GM23338 (cell line): ENCODE results near the gene DDIAS. TPM values are rescaled to one million over a fixed set of nuclear protein-coding genes. Genes with fewer than 3 reads are reported as not detected.

Experiments used
- ETS1 ChIP-seq: IDR thresholded peaks from 2 replicates; pipeline ENCODE4 v1.6.1; 2016; ENCODE audit warnings: antibody characterized with exemption
- POLR2AphosphoS5 ChIP-seq: IDR thresholded peaks from 2 replicates; pipeline ENCODE4 v1.6.1; 2016; ENCODE audit warnings: antibody characterized with exemption, low read depth
- STAT1 ChIP-seq: IDR thresholded peaks from one replicate; pipeline ENCODE4 v1.6.1; 2016; ENCODE audit warnings: antibody characterized with exemption; ENCODE audit not compliant: unreplicated experiment
- polyA plus RNA-seq: library from polyadenylated mRNA; unstranded; fragments of >200 nt; fragmentation: Nextera tagmentation; extraction: Ambion mirVana; gene quantifications from 2 replicates; pipeline ENCODE4 v1.2.1, GENCODE V29; 2016
- total RNA-seq: library from RNA; depleted of rRNA; stranded (reverse); fragments of >200 nt; shearing (Covaris generic); gene quantifications from 2 replicates; pipeline ENCODE4 v1.2.3, GENCODE V29; 2014
- TF ChIP-seq, protein P1 (sequence below): fragments of 250-450 bp; sonication (Bioruptor Pico); IDR thresholded peaks from 2 replicates; pipeline ENCODE4 v1.5.0; 2020; ENCODE audit warnings: mild to moderate bottlenecking, moderate library complexity
- TF ChIP-seq, protein P2 (sequence below): IDR thresholded peaks from one replicate; pipeline ENCODE4 v1.6.1; 2018; ENCODE audit warnings: antibody characterized with exemption; ENCODE audit not compliant: unreplicated experiment

Gene DDIAS
- total and polyA plus RNA-seq, 2 experiments from 2014 or later = 19.5 to 53.0 TPM

DNA sequence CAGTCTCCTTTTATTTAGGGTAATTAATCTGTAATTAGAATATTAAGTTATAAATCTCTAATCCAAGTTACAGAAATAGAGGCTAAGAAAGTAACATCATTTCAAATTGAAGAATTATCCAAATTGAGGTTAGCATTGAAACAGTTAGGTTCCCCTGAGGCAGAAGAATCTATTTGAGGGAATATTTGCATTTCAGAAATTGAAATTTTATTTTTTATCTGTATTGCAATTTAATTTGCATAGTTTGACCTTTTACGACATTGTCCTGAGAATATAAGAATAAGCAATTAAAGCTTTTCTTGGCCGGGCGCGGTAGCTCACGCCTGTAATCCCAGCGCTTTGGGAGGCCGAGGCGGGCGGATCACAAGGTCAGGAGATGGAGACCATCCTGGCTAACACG lies 27.6 kb downstream of the DDIAS start (continued):
- TF ChIP-seq, protein P1, sequence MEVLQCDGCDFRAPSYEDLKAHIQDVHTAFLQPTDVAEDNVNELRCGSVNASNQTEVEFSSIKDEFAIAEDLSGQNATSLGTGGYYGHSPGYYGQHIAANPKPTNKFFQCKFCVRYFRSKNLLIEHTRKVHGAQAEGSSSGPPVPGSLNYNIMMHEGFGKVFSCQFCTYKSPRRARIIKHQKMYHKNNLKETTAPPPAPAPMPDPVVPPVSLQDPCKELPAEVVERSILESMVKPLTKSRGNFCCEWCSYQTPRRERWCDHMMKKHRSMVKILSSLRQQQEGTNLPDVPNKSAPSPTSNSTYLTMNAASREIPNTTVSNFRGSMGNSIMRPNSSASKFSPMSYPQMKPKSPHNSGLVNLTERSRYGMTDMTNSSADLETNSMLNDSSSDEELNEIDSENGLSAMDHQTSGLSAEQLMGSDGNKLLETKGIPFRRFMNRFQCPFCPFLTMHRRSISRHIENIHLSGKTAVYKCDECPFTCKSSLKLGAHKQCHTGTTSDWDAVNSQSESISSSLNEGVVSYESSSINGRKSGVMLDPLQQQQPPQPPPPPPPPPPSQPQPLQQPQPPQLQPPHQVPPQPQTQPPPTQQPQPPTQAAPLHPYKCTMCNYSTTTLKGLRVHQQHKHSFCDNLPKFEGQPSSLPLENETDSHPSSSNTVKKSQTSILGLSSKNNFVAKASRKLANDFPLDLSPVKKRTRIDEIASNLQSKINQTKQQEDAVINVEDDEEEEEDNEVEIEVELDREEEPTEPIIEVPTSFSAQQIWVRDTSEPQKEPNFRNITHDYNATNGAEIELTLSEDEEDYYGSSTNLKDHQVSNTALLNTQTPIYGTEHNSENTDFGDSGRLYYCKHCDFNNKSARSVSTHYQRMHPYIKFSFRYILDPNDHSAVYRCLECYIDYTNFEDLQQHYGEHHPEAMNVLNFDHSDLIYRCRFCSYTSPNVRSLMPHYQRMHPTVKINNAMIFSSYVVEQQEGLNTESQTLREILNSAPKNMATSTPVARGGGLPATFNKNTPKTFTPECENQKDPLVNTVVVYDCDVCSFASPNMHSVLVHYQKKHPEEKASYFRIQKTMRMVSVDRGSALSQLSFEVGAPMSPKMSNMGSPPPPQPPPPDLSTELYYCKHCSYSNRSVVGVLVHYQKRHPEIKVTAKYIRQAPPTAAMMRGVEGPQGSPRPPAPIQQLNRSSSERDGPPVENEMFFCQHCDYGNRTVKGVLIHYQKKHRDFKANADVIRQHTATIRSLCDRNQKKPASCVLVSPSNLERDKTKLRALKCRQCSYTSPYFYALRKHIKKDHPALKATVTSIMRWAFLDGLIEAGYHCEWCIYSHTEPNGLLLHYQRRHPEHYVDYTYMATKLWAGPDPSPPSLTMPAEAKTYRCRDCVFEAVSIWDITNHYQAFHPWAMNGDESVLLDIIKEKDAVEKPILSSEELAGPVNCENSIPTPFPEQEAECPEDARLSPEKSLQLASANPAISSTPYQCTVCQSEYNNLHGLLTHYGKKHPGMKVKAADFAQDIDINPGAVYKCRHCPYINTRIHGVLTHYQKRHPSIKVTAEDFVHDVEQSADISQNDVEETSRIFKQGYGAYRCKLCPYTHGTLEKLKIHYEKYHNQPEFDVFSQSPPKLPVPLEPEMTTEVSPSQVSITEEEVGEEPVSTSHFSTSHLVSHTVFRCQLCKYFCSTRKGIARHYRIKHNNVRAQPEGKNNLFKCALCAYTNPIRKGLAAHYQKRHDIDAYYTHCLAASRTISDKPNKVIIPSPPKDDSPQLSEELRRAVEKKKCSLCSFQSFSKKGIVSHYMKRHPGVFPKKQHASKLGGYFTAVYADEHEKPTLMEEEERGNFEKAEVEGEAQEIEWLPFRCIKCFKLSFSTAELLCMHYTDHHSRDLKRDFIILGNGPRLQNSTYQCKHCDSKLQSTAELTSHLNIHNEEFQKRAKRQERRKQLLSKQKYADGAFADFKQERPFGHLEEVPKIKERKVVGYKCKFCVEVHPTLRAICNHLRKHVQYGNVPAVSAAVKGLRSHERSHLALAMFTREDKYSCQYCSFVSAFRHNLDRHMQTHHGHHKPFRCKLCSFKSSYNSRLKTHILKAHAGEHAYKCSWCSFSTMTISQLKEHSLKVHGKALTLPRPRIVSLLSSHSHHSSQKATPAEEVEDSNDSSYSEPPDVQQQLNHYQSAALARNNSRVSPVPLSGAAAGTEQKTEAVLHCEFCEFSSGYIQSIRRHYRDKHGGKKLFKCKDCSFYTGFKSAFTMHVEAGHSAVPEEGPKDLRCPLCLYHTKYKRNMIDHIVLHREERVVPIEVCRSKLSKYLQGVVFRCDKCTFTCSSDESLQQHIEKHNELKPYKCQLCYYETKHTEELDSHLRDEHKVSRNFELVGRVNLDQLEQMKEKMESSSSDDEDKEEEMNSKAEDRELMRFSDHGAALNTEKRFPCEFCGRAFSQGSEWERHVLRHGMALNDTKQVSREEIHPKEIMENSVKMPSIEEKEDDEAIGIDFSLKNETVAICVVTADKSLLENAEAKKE (CRISPR knock-in tag) = no peak
- TF ChIP-seq, protein P2, sequence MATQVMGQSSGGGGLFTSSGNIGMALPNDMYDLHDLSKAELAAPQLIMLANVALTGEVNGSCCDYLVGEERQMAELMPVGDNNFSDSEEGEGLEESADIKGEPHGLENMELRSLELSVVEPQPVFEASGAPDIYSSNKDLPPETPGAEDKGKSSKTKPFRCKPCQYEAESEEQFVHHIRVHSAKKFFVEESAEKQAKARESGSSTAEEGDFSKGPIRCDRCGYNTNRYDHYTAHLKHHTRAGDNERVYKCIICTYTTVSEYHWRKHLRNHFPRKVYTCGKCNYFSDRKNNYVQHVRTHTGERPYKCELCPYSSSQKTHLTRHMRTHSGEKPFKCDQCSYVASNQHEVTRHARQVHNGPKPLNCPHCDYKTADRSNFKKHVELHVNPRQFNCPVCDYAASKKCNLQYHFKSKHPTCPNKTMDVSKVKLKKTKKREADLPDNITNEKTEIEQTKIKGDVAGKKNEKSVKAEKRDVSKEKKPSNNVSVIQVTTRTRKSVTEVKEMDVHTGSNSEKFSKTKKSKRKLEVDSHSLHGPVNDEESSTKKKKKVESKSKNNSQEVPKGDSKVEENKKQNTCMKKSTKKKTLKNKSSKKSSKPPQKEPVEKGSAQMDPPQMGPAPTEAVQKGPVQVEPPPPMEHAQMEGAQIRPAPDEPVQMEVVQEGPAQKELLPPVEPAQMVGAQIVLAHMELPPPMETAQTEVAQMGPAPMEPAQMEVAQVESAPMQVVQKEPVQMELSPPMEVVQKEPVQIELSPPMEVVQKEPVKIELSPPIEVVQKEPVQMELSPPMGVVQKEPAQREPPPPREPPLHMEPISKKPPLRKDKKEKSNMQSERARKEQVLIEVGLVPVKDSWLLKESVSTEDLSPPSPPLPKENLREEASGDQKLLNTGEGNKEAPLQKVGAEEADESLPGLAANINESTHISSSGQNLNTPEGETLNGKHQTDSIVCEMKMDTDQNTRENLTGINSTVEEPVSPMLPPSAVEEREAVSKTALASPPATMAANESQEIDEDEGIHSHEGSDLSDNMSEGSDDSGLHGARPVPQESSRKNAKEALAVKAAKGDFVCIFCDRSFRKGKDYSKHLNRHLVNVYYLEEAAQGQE = no peak
- TF ChIP-seq ETS1 (no peak), STAT1 (no peak), POLR2AphosphoS5 (no peak)
